Lung (tissue), 12 donors: ENCODE data around the gene RABGEF1. TPM values are rescaled to one million over a fixed set of nuclear protein-coding genes. Genes with fewer than 3 reads are reported as not detected.
"Not testable (repeated sequence)": the region's sequence is repeated elsewhere in the genome, so short reads cannot be mapped to it uniquely, and the experiment has no call there.

Experiments used
- ATAC-seq: fragments of 200-7000 bp; cut with Tn5 transposase; one replicate; pipeline ENCODE4 v1.9.1; 2020; ENCODE audit warnings: moderate number of reproducible peaks; ENCODE audit not compliant: insufficient read depth, low FRiP score
- DNase-seq, 3 donors: peaks; one replicate each; pipeline ENCODE4 v3.0.0-alpha.2; 2013 to 2017
- H3K27ac ChIP-seq, 2 donors: one replicate each; pipeline ENCODE4 v1.5.1; 2013; ENCODE audit warnings: mild to moderate bottlenecking in 2 of 2, moderate library complexity in 2 of 2, control low read depth in 1 of 2, inconsistent platforms in 1 of 2, low read depth in 1 of 2, low read length in 1 of 2
- H3K27me3 ChIP-seq, 3 donors: one replicate each; pipeline ENCODE4 v1.5.1; 2013; ENCODE audit warnings: low read length in 2 of 3; ENCODE audit not compliant: control insufficient read depth in 3 of 3, insufficient read depth in 3 of 3
- H3K36me3 ChIP-seq, 4 donors: one replicate each; pipeline ENCODE4 v1.5.1; 2013; ENCODE audit warnings: low read length in 4 of 4, mild to moderate bottlenecking in 1 of 4, moderate library complexity in 1 of 4; ENCODE audit not compliant: control insufficient read depth in 4 of 4, insufficient read depth in 4 of 4
- H3K4me1 ChIP-seq, 5 donors: one replicate each; pipeline ENCODE4 v1.5.1; 2013; ENCODE audit warnings: low read length in 5 of 5, mild to moderate bottlenecking in 2 of 5, moderate library complexity in 1 of 5; ENCODE audit not compliant: control insufficient read depth in 5 of 5, insufficient read depth in 5 of 5
- H3K4me3 ChIP-seq: one replicate; pipeline ENCODE4 v1.5.1; 2013; ENCODE audit warnings: mild to moderate bottlenecking, control low read depth, moderate library complexity
- H3K9ac ChIP-seq, 2 donors: one replicate each; pipeline ENCODE4 v1.5.1; 2013; ENCODE audit warnings: low read length in 2 of 2, control low read depth in 1 of 2; ENCODE audit not compliant: insufficient read depth in 1 of 2
- H3K9me3 ChIP-seq, 4 donors: one replicate each; pipeline ENCODE4 v1.5.1; 2013; ENCODE audit warnings: low read length in 3 of 4, mild to moderate bottlenecking in 1 of 4, moderate library complexity in 1 of 4; ENCODE audit not compliant: control insufficient read depth in 4 of 4, insufficient read depth in 3 of 4
- CTCF ChIP-seq: IDR thresholded peaks from 2 replicates; pipeline ENCODE4 v1.5.1; 2012; ENCODE audit warnings: mild to moderate bottlenecking; ENCODE audit errors: control extremely low read depth, extremely low read depth
- WGBS, 2 donors: extraction: QIAGEN DNeasy Blood & Tissue Kit; methylation state at CpG; one replicate each; pipeline ENCODE4 v1.1.7; 2013; 5-methylcytosine and 5-hydroxymethylcytosine counted together
- polyA plus RNA-seq, 2 donors: library from polyadenylated mRNA; stranded (reverse); fragments of 200-250 nt; gene quantifications; one replicate each; pipeline ENCODE4 v1.2.1, GENCODE V29; 2013
- total RNA-seq, 2 donors: library from RNA; depleted of rRNA in 1 of 2; stranded (reverse); fragments of >200 nt in 1 of 2; gene quantifications; one replicate each; pipeline ENCODE4 v1.2.1, GENCODE V29; 2014 to 2021
- donor health status: control.
- donor health status: control.
- donor health status: Bipolar disorder and iron deficiency.
- donor health status: healthy.
- donor health status: DM: yes; HTN: yes; CAD: no.

Gene RABGEF1
- total and polyA plus RNA-seq, 4 donors = 9.3 to 27.3 (median 18.9) TPM

- Histone ChIP-seq H3K9ac (no peak overlapping the region), H3K27me3 (no peaks in the 10 kb centered on the region), H3K36me3 (peaks cover 24 to 44% (median 31%) of the 10 kb centered on the region in 4 donors), H3K4me3 (no peak overlapping the region), H3K27ac (no peak overlapping the region), H3K4me1 (no peaks in the 10 kb centered on the region), H3K9me3 (no peaks in the 10 kb centered on the region)
- TF ChIP-seq CTCF = no peak
- 96 to 97% methylated on average over 9 of the region's 9 CpGs for WGBS, 2 donors
- ATAC-seq = no peak
- DNase-seq = no peak
These were observed 67.2 kb downstream of the RABGEF1 start for GRCh38 chr7:66807736-66808135.

DNA sequence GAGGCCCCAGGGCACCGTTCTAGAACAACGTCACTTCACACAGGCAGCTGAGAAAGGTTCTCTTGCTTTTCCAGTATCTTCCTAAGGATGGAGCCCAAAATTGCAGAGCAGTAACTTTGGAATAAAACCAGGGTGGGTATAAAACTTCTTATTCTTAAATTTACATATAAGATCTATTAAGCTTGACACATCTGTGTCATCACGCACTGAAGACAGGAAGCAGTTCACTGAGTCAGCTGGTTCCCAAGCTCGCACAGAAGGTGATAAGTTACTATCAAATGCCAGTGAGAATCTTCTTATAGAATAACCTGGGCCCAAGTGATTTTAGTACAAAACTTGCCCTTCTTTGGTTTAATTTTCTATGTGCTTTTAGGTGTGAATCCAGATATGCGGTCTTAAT lies 70.2 kb downstream of the RABGEF1 start:
- Histone ChIP-seq H3K4me3 (no peak overlapping the region), H3K27ac (no peak overlapping the region), H3K4me1 (no peaks in the 10 kb centered on the region), H3K36me3 (peaks cover 17 to 38% (median 21%) of the 10 kb centered on the region in 4 donors), H3K9ac (no peak overlapping the region), H3K27me3 (no peaks in the 10 kb centered on the region), H3K9me3 (no peaks in the 10 kb centered on the region)
- DNase-seq (no peak), ATAC-seq (no peak)
- WGBS, 2 donors = 93 to 95% methylated on average over 5 of the region's 5 CpGs
- TF ChIP-seq CTCF = no peak

DNA sequence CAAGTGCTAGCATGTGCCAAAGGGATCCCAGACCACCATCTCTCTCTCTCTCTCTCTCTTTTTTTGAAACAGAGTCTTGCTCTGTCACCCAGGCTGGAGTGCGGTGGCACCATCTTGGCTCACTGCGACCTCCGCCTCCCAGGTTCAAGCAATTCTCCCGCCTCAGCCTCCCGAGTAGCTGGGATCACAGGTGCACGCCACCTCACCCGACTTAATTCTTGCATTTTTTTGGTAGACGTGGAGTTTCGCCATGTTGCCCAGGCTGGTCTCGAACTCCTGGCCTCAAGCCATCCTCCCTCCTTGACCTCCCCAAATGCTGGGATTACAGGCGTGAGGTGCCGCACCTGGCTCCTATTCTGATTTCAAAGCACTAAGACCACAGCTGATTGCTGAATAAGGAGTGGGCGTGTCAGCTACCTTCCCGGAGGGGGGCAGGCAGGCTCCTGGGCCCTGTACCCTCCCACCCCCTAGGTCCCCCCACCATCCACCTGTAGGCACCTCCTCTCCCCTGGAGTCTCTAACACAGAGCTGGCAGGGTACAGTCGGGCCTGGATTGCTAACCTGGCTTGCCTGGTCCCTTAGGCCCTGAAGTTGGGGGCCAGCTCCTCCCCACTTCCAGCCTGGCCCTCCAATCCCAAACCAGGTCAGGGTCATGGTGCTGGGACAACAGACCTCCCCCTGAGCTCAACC lies 74.8 kb downstream of the RABGEF1 start:
- DNase-seq, H3K4me3 ChIP-seq, ATAC-seq: not testable (repeated sequence)

DNA sequence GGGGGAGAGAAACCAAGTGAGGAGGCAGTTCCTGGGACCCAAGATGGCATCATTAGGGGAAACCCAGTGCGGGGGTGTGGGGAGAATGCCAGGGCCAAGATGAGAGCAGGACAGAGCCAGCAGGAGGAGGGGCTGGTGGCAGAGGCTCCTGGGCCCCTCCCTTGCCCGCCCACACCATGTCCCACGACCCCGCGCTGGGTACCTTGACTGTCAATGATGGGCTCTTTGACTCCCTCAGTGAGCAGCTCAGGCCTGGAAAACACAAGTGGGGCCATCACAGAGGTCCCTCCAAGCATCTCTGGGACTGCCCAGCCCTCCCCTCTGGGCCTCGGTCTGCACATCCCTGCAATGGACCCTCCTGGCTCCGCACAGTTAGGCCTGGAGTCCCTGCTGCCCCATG lies 75.4 kb downstream of the RABGEF1 start:
- peaks cover 0 to 4% (median 2%) of the 10 kb centered on the region in 4 donors for H3K36me3 ChIP-seq
- no peak overlapping the region for H3K9ac ChIP-seq
- no peak for DNase-seq
- H3K27ac ChIP-seq = no peak overlapping the region
- H3K4me3 ChIP-seq = no peak overlapping the region
- TF ChIP-seq CTCF = no peak
- no peaks in the 10 kb centered on the region for H3K4me1 ChIP-seq
- 86 to 90% methylated on average over 7 of the region's 7 CpGs for whole genome bisulfite sequencing, 2 donors
- H3K27me3 ChIP-seq = no peaks in the 10 kb centered on the region
- no peaks in the 10 kb centered on the region for H3K9me3 ChIP-seq
- no peak for ATAC-seq

More for the DNA sequence above, 74.8 kb downstream of the RABGEF1 start:
- H3K9ac ChIP-seq, H3K27me3 ChIP-seq, H3K27ac ChIP-seq, H3K9me3 ChIP-seq, H3K4me1 ChIP-seq: not testable (repeated sequence)
- 94% methylated on average over 15 of the region's 15 CpGs for WGBS, 2 donors
- peaks cover 0 to 10% (median 4%) of the 10 kb centered on the region in 4 donors for H3K36me3 ChIP-seq

DNA sequence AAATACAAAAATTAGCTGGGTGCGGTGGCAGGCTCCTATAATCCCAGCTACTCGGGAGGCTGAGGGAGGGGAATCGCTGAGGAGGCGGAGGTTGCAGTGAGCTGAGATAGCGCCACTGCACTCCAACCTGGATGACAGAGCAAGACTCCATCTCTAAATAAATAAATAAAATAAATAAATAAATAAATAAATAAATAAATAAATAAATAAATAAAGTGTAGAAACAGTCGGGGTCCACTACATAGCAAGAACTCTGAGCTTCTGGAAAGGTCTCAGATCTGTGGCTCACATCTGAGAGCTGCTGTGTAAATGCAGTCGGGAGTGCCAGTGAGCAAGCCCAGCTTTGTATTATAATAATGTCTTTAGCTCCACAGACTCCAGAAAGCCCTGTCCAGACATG lies 76.1 kb downstream of the RABGEF1 start:
- peak in 1 of 3 donors; percentile 4 for DNase-seq
- not testable (repeated sequence) for H3K9me3 ChIP-seq, H3K4me1 ChIP-seq, H3K27ac ChIP-seq, H3K4me3 ChIP-seq, H3K9ac ChIP-seq, H3K36me3 ChIP-seq, H3K27me3 ChIP-seq, ATAC-seq
- 91 to 93% methylated on average over 7 of the region's 7 CpGs for WGBS, 2 donors

- H3K36me3 ChIP-seq, H3K27me3 ChIP-seq, H3K9me3 ChIP-seq, DNase-seq, ATAC-seq, H3K4me1 ChIP-seq, H3K9ac ChIP-seq, H3K4me3 ChIP-seq, H3K27ac ChIP-seq: not testable (repeated sequence)
- 32 to 57% methylated on average over 7 of the region's 8 CpGs for WGBS, 2 donors
These were observed 76.8 kb downstream of the RABGEF1 start for GRCh38 chr7:66817208-66817795.
